CD4-positive, CD25-positive, alpha-beta regulatory T cell (primary cell): ENCODE results near the gene RPRD1B. TPM values are rescaled to one million over a fixed set of nuclear protein-coding genes. Genes with fewer than 3 reads are reported as not detected.
A peak's percentile ranks its signal among the peaks of the same experiment; 100 is the strongest.
"Not testable (repeated sequence)": the region's sequence is repeated elsewhere in the genome, so short reads cannot be mapped to it uniquely, and the experiment has no call there.

Experiments
- ATAC-seq, 2 donors: fragments of 150-1000 bp; cut with Tn5 transposase; one replicate each; pipeline ENCODE4 v1.10.0; 2021; ENCODE audit warnings: low read depth in 2 of 2, moderate number of reproducible peaks in 2 of 2, moderate library complexity in 1 of 2
- DNase-seq, 3 donors: peaks; one replicate each; pipeline versions ENCODE4 v3.0.0 to v3.0.0-alpha.2; 2012 to 2022; ENCODE audit warnings: mixed read lengths in 1 of 3
- H3K27ac ChIP-seq: one replicate; pipeline ENCODE4 v1.7.0; 2013; ENCODE audit warnings: mild to moderate bottlenecking, low read length; ENCODE audit not compliant: insufficient read depth, poor library complexity, severe bottlenecking
- H3K27me3 ChIP-seq: one replicate; pipeline ENCODE4 v1.7.0; 2013; ENCODE audit warnings: low read length; ENCODE audit not compliant: control insufficient read depth, insufficient read depth
- H3K36me3 ChIP-seq: one replicate; pipeline ENCODE4 v1.7.0; 2013; ENCODE audit warnings: mild to moderate bottlenecking, low read length, moderate library complexity; ENCODE audit not compliant: control insufficient read depth, insufficient read depth
- H3K4me1 ChIP-seq: 2 replicates; pipeline ENCODE4 v1.7.0; 2013; ENCODE audit warnings: mild to moderate bottlenecking, low read length; ENCODE audit not compliant: insufficient read depth, control insufficient read depth, poor library complexity, severe bottlenecking
- H3K4me3 ChIP-seq: one replicate; pipeline ENCODE4 v1.7.0; 2013; ENCODE audit warnings: low read depth, mild to moderate bottlenecking, low read length, moderate library complexity
- H3K9me3 ChIP-seq, 2 experiments: 1 replicate in 1 of 2; 2 replicates in 1 of 2; pipeline ENCODE4 v1.7.0; 2013; ENCODE audit warnings: low read length in 2 of 2, mild to moderate bottlenecking in 1 of 2, moderate library complexity in 1 of 2; ENCODE audit not compliant: control insufficient read depth in 2 of 2
- H3K27ac Mint-ChIP-seq, 3 donors: one replicate each; pipeline ENCODE4 v1.8.0; 2020 to 2022; ENCODE audit warnings: mild to moderate bottlenecking in 3 of 3, mixed read lengths in 3 of 3, moderate library complexity in 2 of 3
- H3K27me3 Mint-ChIP-seq: one replicate; pipeline ENCODE4 v1.8.0; 2022; ENCODE audit warnings: mild to moderate bottlenecking, mixed read lengths
- H3K36me3 Mint-ChIP-seq: one replicate; pipeline ENCODE4 v1.8.0; 2020; ENCODE audit warnings: mixed read lengths
- H3K4me1 Mint-ChIP-seq, 4 donors: one replicate each; pipeline ENCODE4 v1.8.0; 2020 to 2022; ENCODE audit warnings: mixed read lengths in 4 of 4, mild to moderate bottlenecking in 1 of 4
- H3K4me3 Mint-ChIP-seq, 4 donors: one replicate each; pipeline ENCODE4 v1.8.0; 2020 to 2022; ENCODE audit warnings: mild to moderate bottlenecking in 4 of 4, mixed read lengths in 4 of 4, moderate library complexity in 3 of 4
- H3K9me3 Mint-ChIP-seq, 7 donors: one replicate each; pipeline ENCODE4 v1.8.0; 2020 to 2022; ENCODE audit warnings: mixed read lengths in 7 of 7, mild to moderate bottlenecking in 3 of 7, moderate library complexity in 2 of 7
- polyA plus RNA-seq, 4 donors: library from polyadenylated mRNA; unstranded; fragments of 300-500 nt; fragmentation: Illumina TruSeq; gene quantifications; one replicate each; pipeline ENCODE4 v1.2.3, GENCODE V29; 2021
- total RNA-seq: library from RNA; stranded (reverse); gene quantifications from one replicate; pipeline ENCODE4 v1.2.3, GENCODE V29; 2022

The RPRD1B gene
- total and polyA plus RNA-seq, 5 donors from 2014 or later, result 3.8 to 54.0 (median 4.4) TPM

GRCh38 chr20:38092260-38092857, 58.8 kb downstream of the RPRD1B start:
- ATAC-seq (no peak), DNase-seq (no peak)
- H3K27ac ChIP-seq, result peak overlapping the region; percentile 58
- H3K9me3 Mint-ChIP-seq, result no peaks in the 10 kb centered on the region
- H3K27ac Mint-ChIP-seq, result peak overlapping the region; percentile 71 to 86 (median 79)
- no peaks in the 10 kb centered on the region for H3K27me3 ChIP-seq
- H3K27me3 Mint-ChIP-seq, result no peaks in the 10 kb centered on the region
- H3K36me3 ChIP-seq, result peaks cover 34% of the 10 kb centered on the region
- no peak overlapping the region for H3K4me3 Mint-ChIP-seq
- peaks cover 25% of the 10 kb centered on the region for H3K4me1 ChIP-seq
- no peaks in the 10 kb centered on the region for H3K9me3 ChIP-seq
- peaks cover 34% of the 10 kb centered on the region for H3K36me3 Mint-ChIP-seq
- peaks cover 24 to 44% (median 37%) of the 10 kb centered on the region in 4 donors for H3K4me1 Mint-ChIP-seq
- H3K4me3 ChIP-seq, result peak overlapping the region; percentile 40

GRCh38 chr20:38092915-38093314, 59.4 kb downstream of the RPRD1B start:
- Histone ChIP-seq H3K9me3 (no peaks in the 10 kb centered on the region), H3K27ac (peak overlapping the region; percentile 20), H3K4me3 (no peak overlapping the region), H3K27me3 (no peaks in the 10 kb centered on the region), H3K36me3 (peaks cover 28% of the 10 kb centered on the region), H3K4me1 (peaks cover 25% of the 10 kb centered on the region)
- Mint-ChIP-seq H3K4me3 (no peak overlapping the region), H3K36me3 (peaks cover 33% of the 10 kb centered on the region), H3K9me3 (no peaks in the 10 kb centered on the region), H3K27me3 (no peaks in the 10 kb centered on the region), H3K4me1 (peaks cover 21 to 44% (median 37%) of the 10 kb centered on the region in 4 donors), H3K27ac (peak overlapping the region; percentile 31 to 85 (median 79))
- DNase-seq (no peak), ATAC-seq (no peak)

DNA sequence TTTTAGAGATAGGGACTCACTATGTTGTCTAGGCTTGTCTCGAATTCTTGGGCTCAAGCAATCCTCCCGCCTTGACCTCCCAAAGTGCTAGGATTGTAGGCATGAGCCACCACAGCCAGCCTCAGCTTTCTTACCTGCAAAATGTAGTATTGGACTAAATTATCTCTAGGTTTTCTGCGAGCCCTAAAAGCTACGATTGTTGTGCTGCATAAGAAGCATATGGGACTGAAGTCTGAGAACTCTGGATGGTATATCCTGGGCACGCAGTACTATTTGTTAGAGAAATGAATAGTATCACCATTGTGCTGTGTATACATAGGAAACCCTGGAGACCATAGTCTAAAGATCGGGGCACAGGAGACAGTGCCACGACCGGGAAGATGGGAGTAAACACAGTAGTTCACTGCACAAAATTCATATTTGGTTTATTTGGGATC, 60.1 kb downstream of the RPRD1B start:
- Histone ChIP-seq H3K4me3 (peak overlapping the region; percentile 16), H3K36me3 (peaks cover 22% of the 10 kb centered on the region), H3K9me3 (no peaks in the 10 kb centered on the region), H3K4me1 (peaks cover 25% of the 10 kb centered on the region), H3K27ac (peak overlapping the region; percentile 74), H3K27me3 (no peaks in the 10 kb centered on the region)
- no peak for ATAC-seq
- Mint-ChIP-seq H3K27ac (peak overlapping the region; percentile 79 to 96 (median 91)), H3K27me3 (no peaks in the 10 kb centered on the region), H3K36me3 (peaks cover 25% of the 10 kb centered on the region), H3K4me1 (peaks cover 21 to 42% (median 37%) of the 10 kb centered on the region in 4 donors), H3K9me3 (no peaks in the 10 kb centered on the region), H3K4me3 (no peak overlapping the region)
- no peak for DNase-seq

DNA sequence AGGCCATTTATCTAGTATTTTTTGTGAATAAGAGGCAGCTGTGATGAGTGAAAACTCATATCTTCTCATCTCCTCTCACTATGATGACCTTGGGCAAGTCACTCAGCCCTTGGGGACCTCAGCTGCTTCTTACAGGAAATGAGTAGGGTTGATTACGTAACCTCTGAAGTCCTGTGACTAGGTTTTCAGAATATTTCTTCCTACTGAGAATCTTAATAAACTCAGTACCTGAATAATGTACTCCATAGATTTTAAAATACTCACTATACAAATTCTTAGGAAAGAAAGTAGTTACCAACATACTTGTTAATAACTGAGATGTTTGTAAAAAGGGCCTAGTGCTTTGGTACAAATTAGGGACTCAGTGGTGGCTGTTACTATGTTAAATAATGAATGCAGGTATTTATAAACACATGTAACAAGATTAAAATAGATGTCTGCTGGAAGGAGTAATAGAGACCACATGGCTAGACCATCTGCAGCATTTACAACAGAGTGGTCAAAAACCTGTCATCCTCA, 60.9 kb downstream of the RPRD1B start:
- Histone ChIP-seq H3K4me3 (peak overlapping the region; percentile 16), H3K27me3 (no peaks in the 10 kb centered on the region), H3K9me3 (no peaks in the 10 kb centered on the region), H3K27ac (peak overlapping the region; percentile 74), H3K4me1 (peaks cover 25% of the 10 kb centered on the region), H3K36me3 (peaks cover 14% of the 10 kb centered on the region)
- no peaks in the 10 kb centered on the region for H3K9me3 Mint-ChIP-seq
- H3K4me3 Mint-ChIP-seq, result peak overlapping the region in 1 of 4 donors; percentile 7
- ATAC-seq, result peak; percentile 88
- H3K27me3 Mint-ChIP-seq, result no peaks in the 10 kb centered on the region
- peak overlapping the region; percentile 79 to 96 (median 91) for H3K27ac Mint-ChIP-seq
- DNase-seq, result peak; percentile 19 to 83 (median 51)
- H3K4me1 Mint-ChIP-seq, result peaks cover 21 to 42% (median 36%) of the 10 kb centered on the region in 4 donors
- peaks cover 19% of the 10 kb centered on the region for H3K36me3 Mint-ChIP-seq

DNA sequence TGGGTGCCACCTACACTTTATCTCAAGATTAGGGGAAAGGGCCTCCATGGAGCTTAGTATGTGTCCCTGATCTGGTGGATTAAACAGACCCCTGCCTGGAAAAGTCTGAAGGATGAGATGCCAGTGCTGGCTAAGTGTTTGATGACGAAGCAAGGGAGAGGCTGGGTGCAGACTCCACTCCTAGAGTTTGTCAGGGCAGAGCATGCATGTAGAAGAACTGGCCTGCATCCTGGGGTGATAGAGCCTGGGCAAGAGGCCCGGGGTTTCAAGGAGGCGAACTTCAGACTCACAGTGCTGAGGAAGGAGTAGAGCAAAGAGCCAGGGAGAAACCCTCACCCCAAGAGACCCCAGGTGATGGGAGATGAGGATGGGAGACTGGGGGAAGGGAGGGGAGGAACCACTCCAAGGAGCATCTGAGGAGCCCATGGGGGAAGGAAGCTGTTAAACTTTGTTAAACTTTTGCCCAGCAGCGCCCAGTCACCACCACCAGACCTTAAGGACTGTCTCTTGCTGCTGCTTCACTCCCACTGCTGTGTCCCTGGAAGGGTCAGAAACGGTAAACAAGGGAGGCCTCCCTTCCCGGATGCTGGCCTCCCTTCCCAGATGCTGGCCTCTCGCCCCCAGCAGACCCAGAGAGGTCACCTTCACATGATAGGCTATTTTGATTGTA, 61.6 kb downstream of the RPRD1B start:
- H3K4me3 Mint-ChIP-seq, result no peak overlapping the region
- Histone ChIP-seq H3K36me3 (peaks cover 7% of the 10 kb centered on the region), H3K4me1 (peaks cover 25% of the 10 kb centered on the region), H3K9me3 (no peaks in the 10 kb centered on the region), H3K27me3 (no peaks in the 10 kb centered on the region), H3K4me3 (no peak overlapping the region), H3K27ac (peak overlapping the region; percentile 74)
- no peaks in the 10 kb centered on the region for H3K27me3 Mint-ChIP-seq
- peaks cover 12% of the 10 kb centered on the region for H3K36me3 Mint-ChIP-seq
- peak overlapping the region in 2 of 3 donors; percentile 79 to 96 for H3K27ac Mint-ChIP-seq
- peaks cover 21 to 42% (median 36%) of the 10 kb centered on the region in 4 donors for H3K4me1 Mint-ChIP-seq
- no peak for ATAC-seq
- H3K9me3 Mint-ChIP-seq, result peaks cover 0 to under 1% (median 0%) of the 10 kb centered on the region in 7 donors
- no peak for DNase-seq

- H3K9me3 Mint-ChIP-seq, result peaks cover 0 to 7% (median 5%) of the 10 kb centered on the region in 7 donors
- H3K27ac ChIP-seq, result no peak overlapping the region
- H3K4me3 Mint-ChIP-seq, result peak overlapping the region in 1 of 4 donors; percentile 54
- H3K9me3 ChIP-seq, result no peaks in the 10 kb centered on the region
- H3K36me3 ChIP-seq, result no peaks in the 10 kb centered on the region
- H3K4me3 ChIP-seq, result no peak overlapping the region
- H3K27me3 ChIP-seq, result no peaks in the 10 kb centered on the region
- H3K4me1 Mint-ChIP-seq, result peaks cover 8 to 23% (median 12%) of the 10 kb centered on the region in 4 donors
- peaks cover 10% of the 10 kb centered on the region for H3K36me3 Mint-ChIP-seq
- DNase-seq (no peak), ATAC-seq (no peak)
- H3K27ac Mint-ChIP-seq, result no peak overlapping the region
- H3K27me3 Mint-ChIP-seq, result peaks cover 5% of the 10 kb centered on the region
- peaks cover 9% of the 10 kb centered on the region for H3K4me1 ChIP-seq
Measured at GRCh38 chr20:38098952-38099351, 65.4 kb downstream of the RPRD1B start.

DNA sequence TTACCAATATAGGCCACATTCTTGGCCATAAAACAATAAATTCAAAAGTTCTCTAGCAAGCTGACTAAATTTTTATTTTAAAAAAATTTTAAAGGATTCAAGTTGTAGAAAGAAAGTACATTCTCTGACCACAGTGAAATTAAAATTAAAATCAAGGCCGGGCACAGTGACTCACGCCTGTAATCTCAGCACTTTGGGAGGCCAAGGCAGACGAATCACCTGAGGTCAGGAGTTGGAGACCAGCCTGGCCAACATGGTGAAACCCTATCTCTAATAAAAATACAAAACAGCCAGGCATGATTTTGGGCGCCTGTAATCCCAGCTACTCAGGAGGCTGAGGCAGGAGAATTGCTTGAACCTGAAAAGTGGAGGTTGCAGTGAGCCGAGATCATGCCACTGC, 68.7 kb downstream of the RPRD1B start:
- not testable (repeated sequence) for H3K27ac ChIP-seq, H3K27me3 ChIP-seq, H3K4me1 Mint-ChIP-seq, H3K9me3 Mint-ChIP-seq, H3K4me3 Mint-ChIP-seq, ATAC-seq, H3K36me3 ChIP-seq, H3K9me3 ChIP-seq, H3K27me3 Mint-ChIP-seq, H3K36me3 Mint-ChIP-seq, H3K4me1 ChIP-seq, H3K27ac Mint-ChIP-seq, H3K4me3 ChIP-seq, DNase-seq
